GM10248 (cell line): ENCODE results near the gene LEFTY1.

Experiments
- CTCF ChIA-PET: fragments of 300-600 bp; sonication (Branson Sonifier 250); formaldehyde crosslinking; extraction: SDS; loops from one replicate; lab custom pipeline; 2021; ENCODE audit warnings: antibody characterized with exemption; lab: Yijun Ruan, JAX
- POLR2A ChIA-PET: fragments of 350-650 bp; sonication (Branson Sonifier 250); formaldehyde crosslinking; extraction: SDS; loops from one replicate; lab custom pipeline; 2020; ENCODE audit warnings: antibody characterized with exemption; lab: Yijun Ruan, JAX
- DNase-seq: peaks from one replicate; pipeline ENCODE4 v3.0.0; 2012; ENCODE audit errors: extremely low spot score
- TF ChIP-seq, protein P1 (sequence below): IDR thresholded peaks from 2 replicates; pipeline ENCODE4 v1.5.1; 2012; ENCODE audit warnings: mild to moderate bottlenecking, low read depth; ENCODE audit errors: extremely low read depth, missing control alignments, control extremely low read depth

Gene LEFTY1

DNA sequence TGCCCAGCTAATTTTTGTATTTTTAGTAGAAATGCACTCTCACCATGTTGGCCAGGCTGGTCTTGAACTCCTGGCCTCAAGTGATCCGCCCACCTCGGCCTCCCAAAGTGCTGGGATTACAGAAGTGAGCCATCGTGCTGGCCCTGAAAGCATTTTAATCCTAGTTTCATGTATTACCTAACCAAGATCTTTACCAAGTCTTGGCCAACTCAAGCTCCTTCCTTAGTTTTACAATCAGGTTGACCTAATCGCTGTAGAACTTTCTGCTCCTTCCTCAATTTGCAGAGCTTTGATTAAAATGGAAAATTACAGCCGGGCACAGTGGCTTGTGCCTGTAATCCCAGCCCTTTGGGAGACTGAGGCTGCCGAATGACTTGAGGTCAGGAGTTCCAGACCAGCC is 3.6 kb downstream of the LEFTY1 start:
- ChIA-PET POLR2A (no interaction called here), CTCF (interaction anchor here (1.3 to 3.9 kb wide), 3 partner anchors 13 to 107 kb away, joined by 4 to 25 read pairs (median 4); partner anchors contain the start of gene SRP9)
- TF ChIP-seq, protein P1, sequence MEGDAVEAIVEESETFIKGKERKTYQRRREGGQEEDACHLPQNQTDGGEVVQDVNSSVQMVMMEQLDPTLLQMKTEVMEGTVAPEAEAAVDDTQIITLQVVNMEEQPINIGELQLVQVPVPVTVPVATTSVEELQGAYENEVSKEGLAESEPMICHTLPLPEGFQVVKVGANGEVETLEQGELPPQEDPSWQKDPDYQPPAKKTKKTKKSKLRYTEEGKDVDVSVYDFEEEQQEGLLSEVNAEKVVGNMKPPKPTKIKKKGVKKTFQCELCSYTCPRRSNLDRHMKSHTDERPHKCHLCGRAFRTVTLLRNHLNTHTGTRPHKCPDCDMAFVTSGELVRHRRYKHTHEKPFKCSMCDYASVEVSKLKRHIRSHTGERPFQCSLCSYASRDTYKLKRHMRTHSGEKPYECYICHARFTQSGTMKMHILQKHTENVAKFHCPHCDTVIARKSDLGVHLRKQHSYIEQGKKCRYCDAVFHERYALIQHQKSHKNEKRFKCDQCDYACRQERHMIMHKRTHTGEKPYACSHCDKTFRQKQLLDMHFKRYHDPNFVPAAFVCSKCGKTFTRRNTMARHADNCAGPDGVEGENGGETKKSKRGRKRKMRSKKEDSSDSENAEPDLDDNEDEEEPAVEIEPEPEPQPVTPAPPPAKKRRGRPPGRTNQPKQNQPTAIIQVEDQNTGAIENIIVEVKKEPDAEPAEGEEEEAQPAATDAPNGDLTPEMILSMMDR, result no peak
- no peak for DNase-seq

DNA sequence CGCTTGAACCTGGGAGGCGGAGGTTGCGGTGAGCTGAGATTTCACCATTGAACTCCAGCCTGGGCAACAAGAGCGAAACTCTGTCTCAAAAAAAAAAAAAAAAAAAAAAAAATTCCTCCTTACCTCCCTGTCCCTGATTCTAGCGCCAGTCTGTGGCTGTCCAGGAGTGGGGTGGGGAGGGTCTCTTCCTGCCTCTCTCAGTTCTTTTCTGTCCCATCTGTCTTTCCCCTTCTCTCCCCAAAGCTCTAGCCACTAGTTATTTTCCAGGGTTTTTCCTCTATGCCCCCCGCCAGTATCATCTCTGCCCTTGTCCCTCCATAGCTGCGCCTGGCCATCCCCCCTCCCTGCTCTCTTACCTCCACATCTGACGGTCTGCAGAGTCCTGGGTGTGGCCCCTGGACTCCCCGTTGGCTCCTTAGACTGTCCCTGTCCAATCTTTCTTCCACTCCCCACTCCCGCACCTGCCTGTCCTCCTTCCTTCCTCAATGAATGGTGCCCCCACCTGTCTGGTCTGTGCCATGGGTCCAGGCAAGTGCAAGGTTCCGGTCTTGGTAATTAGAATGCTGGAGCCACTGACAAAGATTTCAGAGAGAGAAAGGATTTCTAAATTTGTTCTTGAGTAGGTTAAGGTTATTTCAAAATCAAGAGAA is 5.2 kb downstream of the LEFTY1 start:
- CTCF ChIA-PET, result interaction anchor here (1.2 to 4.6 kb wide), 8 partner anchors 8 to 409 kb away, joined by 3 to 34 read pairs (median 6); partner anchors contain the start of gene EPHX1
- POLR2A ChIA-PET, result interaction anchor here (0.7 kb wide), 1 partner anchor 40 kb away, joined by 5 read pairs; the partner anchor contains the start of gene PYCR2
- TF ChIP-seq, protein P1, result no peak
- no peak for DNase-seq

DNA sequence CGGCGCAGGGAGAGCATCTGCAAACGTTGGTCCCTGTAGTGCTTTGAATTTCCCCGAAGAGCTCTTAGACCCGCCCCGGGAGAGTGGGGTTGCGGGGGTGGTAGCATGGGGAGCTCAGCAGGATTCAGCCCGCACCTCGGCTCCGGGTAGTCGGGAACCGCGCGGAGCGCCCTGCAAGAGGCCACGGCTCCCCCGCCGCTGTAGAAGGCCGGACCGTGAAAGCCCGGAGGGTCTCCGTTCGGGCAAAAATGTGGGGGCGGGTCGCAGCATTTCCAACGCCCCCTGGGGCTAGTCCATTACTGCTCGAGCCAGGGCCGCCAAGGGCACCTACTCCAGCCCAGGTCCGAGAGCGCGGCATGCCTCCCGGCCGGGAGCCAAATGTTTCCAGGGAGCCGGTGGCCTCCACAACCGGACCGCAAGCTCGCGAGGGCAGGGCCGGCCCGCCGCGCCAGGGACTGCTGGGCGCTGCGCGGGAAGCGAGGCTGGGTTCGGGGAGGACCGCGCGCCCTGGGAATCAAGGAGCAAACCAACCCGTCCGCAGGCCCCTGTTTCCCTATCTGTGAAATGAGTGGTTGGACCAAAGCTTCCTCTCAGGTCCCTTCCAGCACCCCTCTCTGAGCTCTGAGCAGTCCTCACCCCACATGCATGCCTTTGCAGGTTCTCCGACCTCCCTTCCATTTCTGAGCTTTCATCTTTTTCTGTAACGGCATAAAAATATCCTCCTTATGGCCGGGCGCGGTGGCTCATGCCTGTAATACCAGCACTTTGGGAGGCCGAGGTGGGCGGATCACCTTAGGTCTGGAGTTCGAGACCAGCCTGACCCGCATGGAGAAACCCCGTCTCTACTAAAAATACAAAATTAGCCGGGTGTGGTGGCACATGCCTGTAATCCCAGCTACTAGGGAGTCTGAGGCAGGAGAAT is 6.0 kb downstream of the LEFTY1 start:
- ChIA-PET POLR2A (interaction anchor here (0.7 to 1.0 kb wide), 2 partner anchors 41 to 180 kb away, joined by 3 to 5 read pairs; partner anchors contain the start of genes H3-3A and PYCR2), CTCF (interaction anchor here (0.8 to 4.6 kb wide), 23 partner anchors 8 to 408 kb away, joined by 3 to 34 read pairs (median 4); partner anchors contain the start of genes EPHX1 and SRP9)
- TF ChIP-seq, protein P1, result no peak
- DNase-seq, result peak; percentile 60

DNA sequence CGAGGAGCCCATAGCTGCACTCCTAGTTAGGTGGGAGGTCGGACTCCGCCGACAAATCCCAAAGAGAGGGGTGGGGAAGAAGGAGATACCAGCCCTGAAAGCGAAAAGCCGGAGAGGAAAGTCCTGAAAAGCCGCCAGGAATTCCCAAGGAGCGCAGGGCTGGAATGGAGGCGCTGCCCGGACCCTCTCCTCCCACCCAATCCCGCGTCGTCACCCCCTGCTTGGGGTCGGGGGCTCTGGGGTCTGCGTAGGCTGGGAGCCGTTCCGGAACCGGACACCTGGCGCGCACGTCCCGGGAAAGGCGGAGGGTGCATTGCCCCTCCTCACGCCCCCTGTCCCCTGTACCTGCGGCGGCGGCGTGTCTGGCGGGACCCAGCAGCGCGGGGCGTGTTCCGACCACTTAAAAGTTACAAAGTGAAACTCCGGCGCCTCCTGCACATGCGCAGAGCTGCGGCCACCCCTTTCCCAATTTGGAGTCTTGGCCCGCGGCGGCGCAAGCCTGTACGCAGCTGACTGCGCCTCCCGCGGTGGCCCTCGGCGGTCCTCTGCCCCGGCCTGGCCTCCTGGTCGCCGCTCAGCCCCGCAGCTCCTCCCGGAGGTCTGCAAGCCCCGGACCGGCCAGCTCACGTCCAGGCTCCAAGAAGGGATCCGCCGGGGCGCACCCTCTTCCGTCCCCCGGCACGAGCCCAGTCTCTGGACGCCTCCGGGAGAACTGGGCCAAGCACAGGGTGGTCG is 6.8 kb downstream of the LEFTY1 start, which contains the start of gene TMEM63A:
Gene TMEM63A, minus strand, starts transcription at position 422 of the 735 bp plus-strand sequence. CDS start 4,800 bp downstream, outside the sequence.
- POLR2A ChIA-PET, result interaction anchor here (1.0 kb wide), 1 partner anchor 181 kb away, joined by 3 read pairs; the partner anchor contains the start of gene H3-3A
- TF ChIP-seq, protein P1, result peak; percentile 34
- CTCF ChIA-PET, result interaction anchor here (0.8 to 4.6 kb wide), 23 partner anchors 8 to 414 kb away, joined by 3 to 34 read pairs (median 4); partner anchors contain the start of gene EPHX1
- peak; percentile 96 for DNase-seq

DNA sequence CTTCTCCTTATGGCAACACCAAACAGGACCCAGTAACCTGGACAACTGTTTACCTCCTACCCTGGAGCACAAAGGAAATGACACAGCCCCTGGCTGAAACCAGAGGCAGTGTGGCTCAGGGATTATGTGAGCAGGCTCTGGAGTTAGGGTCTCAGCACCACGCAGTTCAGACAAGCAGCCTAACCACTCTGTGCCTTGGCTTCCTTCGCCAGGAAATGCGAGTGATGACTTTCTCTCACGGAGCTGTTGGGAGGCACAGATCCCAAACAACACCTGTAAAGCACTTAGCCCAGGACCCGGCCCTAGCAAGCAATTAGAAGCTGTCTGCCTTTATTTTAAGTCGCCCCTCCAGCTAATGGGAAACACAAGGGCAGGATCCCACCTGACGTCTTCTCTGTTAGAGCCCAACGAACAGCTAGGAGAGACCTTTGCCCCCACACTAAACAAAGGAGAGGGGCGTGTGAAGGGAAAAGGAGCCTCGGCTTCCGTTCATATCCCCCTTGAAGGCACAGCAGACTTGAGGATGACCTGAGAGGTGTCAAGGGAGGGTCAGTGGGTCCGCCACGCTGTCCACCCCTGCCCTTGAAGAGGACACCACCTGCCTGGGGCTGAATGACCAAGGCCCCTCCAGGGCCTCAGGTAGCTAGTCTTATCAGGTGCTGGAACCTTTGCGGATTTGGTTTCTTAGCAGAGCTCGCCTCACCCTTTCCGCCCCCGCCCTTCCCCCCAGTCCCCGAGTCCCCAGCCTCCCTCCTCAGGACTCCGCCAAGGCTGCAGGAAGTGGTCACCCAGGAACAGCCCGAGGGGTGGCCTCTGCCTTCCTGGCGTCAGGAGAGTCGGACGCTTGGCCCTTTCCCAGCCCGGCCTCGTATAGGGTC is 7.6 kb downstream of the LEFTY1 start:
- POLR2A ChIA-PET, result no interaction called here
- DNase-seq, result peak; percentile 61
- TF ChIP-seq, protein P1, result no peak
- CTCF ChIA-PET, result interaction anchor here (1.0 to 4.6 kb wide), 10 partner anchors 8 to 413 kb away, joined by 3 to 34 read pairs (median 4); partner anchors contain the start of gene LEFTY1
